Activated CD4-positive, alpha-beta T cell treated with anti-CD3 and anti-CD28 coated beads for 36 hours (primary cell): ENCODE results near the gene NKX2-4. TPM values are rescaled to one million over a fixed set of nuclear protein-coding genes. Genes with fewer than 3 reads are reported as not detected.
A peak's percentile ranks its signal among the peaks of the same experiment; 100 is the strongest.
"Not testable (repeated sequence)": the region's sequence is repeated elsewhere in the genome, so short reads cannot be mapped to it uniquely, and the experiment has no call there.

Experiments
- ATAC-seq: fragments of 200-7000 bp; cut with Tn5 transposase; one replicate; pipeline ENCODE4 v1.10.0; 2021; ENCODE audit warnings: mild to moderate bottlenecking, moderate library complexity
- CTCF ChIA-PET: fragments of 350-600 bp; sonication (Branson Sonifier 250); formaldehyde crosslinking; loops from one replicate; lab custom pipeline; 2021; ENCODE audit warnings: antibody characterized with exemption; lab: Charles Lee
- POLR2A ChIA-PET: fragments of 350-600 bp; sonication (Branson Sonifier 250); formaldehyde crosslinking; loops from one replicate; lab custom pipeline; 2021; ENCODE audit warnings: antibody characterized with exemption, inconsistent platforms; lab: Charles Lee
- DNase-seq: peaks from one replicate; pipeline ENCODE4 v3.0.0-alpha.2; 2020
- H3K27ac Mint-ChIP-seq: one replicate; pipeline ENCODE4 v1.8.0; 2021; ENCODE audit warnings: mixed read lengths
- H3K27me3 Mint-ChIP-seq: one replicate; pipeline ENCODE4 v1.8.0; 2021; ENCODE audit warnings: mixed read lengths
- H3K36me3 Mint-ChIP-seq: one replicate; pipeline ENCODE4 v1.8.0; 2021; ENCODE audit warnings: low read depth, mixed read lengths
- H3K4me1 Mint-ChIP-seq: one replicate; pipeline ENCODE4 v1.8.0; 2021; ENCODE audit warnings: mixed read lengths
- H3K4me3 Mint-ChIP-seq: one replicate; pipeline ENCODE4 v1.8.0; 2021; ENCODE audit warnings: mild to moderate bottlenecking, moderate library complexity, mixed read lengths
- H3K9me3 Mint-ChIP-seq: one replicate; pipeline ENCODE4 v1.8.0; 2021; ENCODE audit warnings: low read depth, mixed read lengths
- intact Hi-C, 2 experiments: fragments of 100-400 bp; cut with DNase I in 1 of 2; cut with micrococcal nuclease in 1 of 2; formaldehyde crosslinking; loops; one replicate each; pipeline versions ENCODE4 v1.14.2 to v1.15.1; 2022 to 2024; cut with DNase I, micrococcal nuclease
- total RNA-seq, 2 experiments: library from RNA; stranded (reverse); gene quantifications; one replicate each; pipeline ENCODE4 v1.2.3, GENCODE V29; 2021

Gene NKX2-4
- not detected for total RNA-seq

GRCh38 chr20:21397341-21398108 lies at the start of gene NKX2-4:
NKX2-4 (minus strand) TSS chr20:21397526; CDS start chr20:21397399, 127 bp downstream.
- no peaks in the 10 kb centered on the region for H3K36me3 Mint-ChIP-seq
- no peaks in the 10 kb centered on the region for H3K9me3 Mint-ChIP-seq
- ChIA-PET CTCF (interaction anchor here (1.0 kb wide), 1 partner anchor 162 kb away, joined by 3 read pairs; no protein-coding TSS in a partner anchor), POLR2A (no interaction called here)
- peaks cover 61% of the 10 kb centered on the region for H3K27me3 Mint-ChIP-seq
- peak within 1 kb of the TSS; percentile 37 for H3K4me3 Mint-ChIP-seq
- peak; percentile 8 for DNase-seq
- peaks cover 16% of the 10 kb centered on the region for H3K4me1 Mint-ChIP-seq
- intact Hi-C loops, result loop anchor here (1.0 to 10.0 kb wide), 7 partner anchors 110 to 1177 kb away; no protein-coding TSS in a partner anchor
- ATAC-seq, result no peak
- H3K27ac Mint-ChIP-seq, result no peak within 1 kb of the TSS

DNA sequence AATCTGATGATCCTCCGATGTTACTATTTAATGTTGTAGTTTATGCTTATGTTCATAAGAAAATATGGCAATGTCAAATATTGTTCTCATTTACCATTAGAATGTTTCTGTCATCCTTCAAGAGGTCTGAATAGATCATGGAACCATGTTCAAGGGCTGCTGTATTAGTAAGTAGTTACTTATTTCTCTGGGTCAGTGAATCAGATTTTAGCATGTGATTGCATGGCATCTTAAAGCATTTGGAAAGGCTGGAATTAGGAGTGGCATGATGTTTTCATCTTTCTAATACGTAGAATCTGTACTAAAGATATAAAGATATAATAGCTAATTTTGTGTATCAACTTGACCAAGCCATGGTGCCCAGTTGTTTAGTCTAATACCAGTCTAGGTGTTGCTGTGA lies 40.5 kb upstream of the NKX2-4 start:
- Mint-ChIP-seq H3K36me3 (no peaks in the 10 kb centered on the region), H3K4me3 (no peak overlapping the region), H3K27ac (no peak overlapping the region), H3K9me3 (no peaks in the 10 kb centered on the region), H3K27me3 (peaks cover 33% of the 10 kb centered on the region), H3K4me1 (no peaks in the 10 kb centered on the region)
- no peak for DNase-seq
- CTCF ChIA-PET, result no interaction called here
- ATAC-seq, result no peak
- intact Hi-C loops, result no loop called here
- POLR2A ChIA-PET, result no interaction called here

GRCh38 chr20:21437248-21437647 lies 39.9 kb upstream of the NKX2-4 start:
- CTCF ChIA-PET, result interaction anchor here (0.6 kb wide), 1 partner anchor 53 kb away, joined by 4 read pairs; no protein-coding TSS in a partner anchor
- H3K36me3 Mint-ChIP-seq, result no peaks in the 10 kb centered on the region
- H3K4me3 Mint-ChIP-seq, result no peak overlapping the region
- H3K9me3 Mint-ChIP-seq, result no peaks in the 10 kb centered on the region
- no peak overlapping the region for H3K27ac Mint-ChIP-seq
- peaks cover 32% of the 10 kb centered on the region for H3K27me3 Mint-ChIP-seq
- POLR2A ChIA-PET, result no interaction called here
- DNase-seq, result no peak
- intact Hi-C loops, result no loop called here
- ATAC-seq, result no peak
- H3K4me1 Mint-ChIP-seq, result no peaks in the 10 kb centered on the region

GRCh38 chr20:21436205-21436604 lies 38.9 kb upstream of the NKX2-4 start:
- H3K4me3 Mint-ChIP-seq, result no peak overlapping the region
- intact Hi-C loops, result no loop called here
- H3K27ac Mint-ChIP-seq, result no peak overlapping the region
- ATAC-seq, result no peak
- DNase-seq, result no peak
- ChIA-PET POLR2A (no interaction called here), CTCF (interaction anchor here (0.6 kb wide), 1 partner anchor 665 kb away, joined by 3 read pairs; no protein-coding TSS in a partner anchor)
- H3K27me3 Mint-ChIP-seq, result peaks cover 31% of the 10 kb centered on the region
- H3K9me3 Mint-ChIP-seq, result no peaks in the 10 kb centered on the region
- no peaks in the 10 kb centered on the region for H3K36me3 Mint-ChIP-seq
- no peaks in the 10 kb centered on the region for H3K4me1 Mint-ChIP-seq

- H3K36me3 Mint-ChIP-seq, result no peaks in the 10 kb centered on the region
- DNase-seq, result no peak
- no peaks in the 10 kb centered on the region for H3K9me3 Mint-ChIP-seq
- intact Hi-C loops, result no loop called here
- H3K4me3 Mint-ChIP-seq, result no peak overlapping the region
- no peak overlapping the region for H3K27ac Mint-ChIP-seq
- no peaks in the 10 kb centered on the region for H3K4me1 Mint-ChIP-seq
- POLR2A ChIA-PET, result no interaction called here
- ATAC-seq, result no peak
- CTCF ChIA-PET, result interaction anchor here (0.6 kb wide), 1 partner anchor 664 kb away, joined by 3 read pairs; no protein-coding TSS in a partner anchor
- H3K27me3 Mint-ChIP-seq, result peaks cover 29% of the 10 kb centered on the region
These were observed 38.2 kb upstream of the NKX2-4 start for GRCh38 chr20:21435576-21435975.

GRCh38 chr20:21433329-21433890 lies 36.1 kb upstream of the NKX2-4 start:
- Mint-ChIP-seq H3K4me1 (no peaks in the 10 kb centered on the region), H3K9me3 (no peaks in the 10 kb centered on the region), H3K36me3 (no peaks in the 10 kb centered on the region), H3K27ac (no peak overlapping the region), H3K27me3 (peaks cover 34% of the 10 kb centered on the region), H3K4me3 (no peak overlapping the region)
- DNase-seq (no peak), ATAC-seq (no peak)
- intact Hi-C loops, result no loop called here
- POLR2A ChIA-PET, result no interaction called here
- CTCF ChIA-PET, result no interaction called here

DNA sequence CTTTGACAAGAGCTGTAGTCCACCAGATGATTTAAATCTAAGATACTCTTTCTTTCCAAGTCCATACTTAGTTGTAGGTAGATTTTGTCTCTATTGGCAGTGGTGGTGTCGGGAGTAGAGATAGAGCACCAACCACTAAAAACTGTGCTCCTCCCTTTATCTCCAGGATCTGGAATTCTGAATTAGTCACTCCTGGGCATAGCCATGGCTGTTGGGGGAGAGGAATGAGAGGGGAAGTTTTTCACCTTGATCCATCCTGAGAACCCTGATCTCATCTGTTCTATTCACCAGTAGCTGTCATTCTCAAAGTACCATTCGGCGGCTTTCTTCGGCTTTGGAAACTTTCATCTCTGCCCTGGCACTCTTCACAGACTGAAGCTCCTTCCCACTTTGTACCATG lies 35.6 kb upstream of the NKX2-4 start:
- Mint-ChIP-seq H3K27ac (no peak overlapping the region), H3K4me3 (no peak overlapping the region), H3K27me3 (peaks cover 37% of the 10 kb centered on the region), H3K9me3 (no peaks in the 10 kb centered on the region), H3K36me3 (no peaks in the 10 kb centered on the region), H3K4me1 (no peaks in the 10 kb centered on the region)
- ChIA-PET CTCF (no interaction called here), POLR2A (no interaction called here)
- DNase-seq (no peak), ATAC-seq (no peak)
- intact Hi-C loops, result no loop called here

DNA sequence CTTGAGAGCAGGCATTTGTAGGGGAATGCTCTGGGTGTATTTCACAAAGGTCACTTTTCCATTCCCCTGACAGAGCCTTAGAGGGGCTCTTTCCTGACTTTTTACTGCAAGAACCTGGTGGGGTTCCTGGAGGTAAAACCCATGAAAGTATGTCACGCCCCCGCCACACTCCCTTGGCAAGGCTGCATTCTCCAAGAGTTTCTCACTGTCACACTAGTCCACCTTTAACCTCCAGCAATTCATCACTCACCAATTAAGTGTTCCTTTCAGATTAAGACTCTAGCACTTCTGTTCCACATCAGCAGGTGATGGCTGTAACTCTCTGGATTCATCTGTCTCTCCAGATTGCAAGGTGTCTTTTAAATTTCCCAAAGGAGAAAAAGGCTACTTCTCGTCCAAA lies 32.7 kb upstream of the NKX2-4 start:
- no peaks in the 10 kb centered on the region for H3K36me3 Mint-ChIP-seq
- H3K27me3 Mint-ChIP-seq, result peaks cover 25% of the 10 kb centered on the region
- no peaks in the 10 kb centered on the region for H3K4me1 Mint-ChIP-seq
- H3K9me3 Mint-ChIP-seq, result peaks cover 2% of the 10 kb centered on the region
- CTCF ChIA-PET, result no interaction called here
- POLR2A ChIA-PET, result no interaction called here
- ATAC-seq (no peak), DNase-seq (no peak)
- no peak overlapping the region for H3K4me3 Mint-ChIP-seq
- no peak overlapping the region for H3K27ac Mint-ChIP-seq
- intact Hi-C loops, result no loop called here

GRCh38 chr20:21424846-21425245 lies 27.5 kb upstream of the NKX2-4 start:
- H3K27me3 Mint-ChIP-seq, result peaks cover 13% of the 10 kb centered on the region
- intact Hi-C loops, result no loop called here
- ChIA-PET CTCF (no interaction called here), POLR2A (no interaction called here)
- no peak for ATAC-seq
- no peak overlapping the region for H3K27ac Mint-ChIP-seq
- H3K9me3 Mint-ChIP-seq, result peaks cover 20% of the 10 kb centered on the region
- DNase-seq, result no peak
- no peak overlapping the region for H3K4me3 Mint-ChIP-seq
- no peaks in the 10 kb centered on the region for H3K4me1 Mint-ChIP-seq
- peaks cover 2% of the 10 kb centered on the region for H3K36me3 Mint-ChIP-seq

DNA sequence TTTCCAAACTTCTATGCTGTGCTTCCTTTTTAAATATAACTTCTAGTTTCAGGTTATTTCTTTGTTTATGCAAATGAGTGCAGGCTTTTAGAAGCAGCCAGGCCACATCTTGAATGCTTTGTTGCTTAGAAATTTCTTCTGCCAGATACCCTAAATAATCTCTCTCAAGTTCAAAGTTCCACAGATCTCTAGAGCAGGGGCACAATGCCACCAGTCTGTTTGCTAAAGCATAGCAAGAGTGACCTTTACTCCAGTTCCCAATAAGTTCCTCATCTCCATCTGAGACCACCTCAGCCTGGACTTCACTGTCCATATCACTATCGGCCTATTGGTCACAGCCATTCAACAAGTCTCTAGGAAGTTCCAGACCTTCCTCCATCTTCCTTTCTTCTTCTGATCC lies 26.4 kb upstream of the NKX2-4 start:
- CTCF ChIA-PET, result not testable (repeated sequence)

GRCh38 chr20:21421601-21422236 lies 24.4 kb upstream of the NKX2-4 start:
- peaks cover 10% of the 10 kb centered on the region for H3K27me3 Mint-ChIP-seq
- no peak overlapping the region for H3K4me3 Mint-ChIP-seq
- intact Hi-C loops, result no loop called here
- POLR2A ChIA-PET, result no interaction called here
- DNase-seq, result no peak
- peaks cover 21% of the 10 kb centered on the region for H3K9me3 Mint-ChIP-seq
- no peaks in the 10 kb centered on the region for H3K4me1 Mint-ChIP-seq
- H3K27ac Mint-ChIP-seq, result no peak overlapping the region
- CTCF ChIA-PET, result no interaction called here
- peaks cover 6% of the 10 kb centered on the region for H3K36me3 Mint-ChIP-seq
- no peak for ATAC-seq

More for the DNA sequence above, 26.4 kb upstream of the NKX2-4 start:
- H3K27me3 Mint-ChIP-seq, H3K27ac Mint-ChIP-seq, H3K4me3 Mint-ChIP-seq, intact Hi-C loops, POLR2A ChIA-PET, H3K36me3 Mint-ChIP-seq, ATAC-seq, DNase-seq, H3K4me1 Mint-ChIP-seq: not testable (repeated sequence)
- H3K9me3 Mint-ChIP-seq, result peaks cover 21% of the 10 kb centered on the region
